Left ventricle myocardium superior (tissue), 1 donor: ENCODE measurements around the gene PODN. TPM values are rescaled to one million over a fixed set of nuclear protein-coding genes. Genes with fewer than 3 reads are reported as not detected.
A peak's percentile ranks its signal among the peaks of the same experiment; 100 is the strongest.

Experiments
- ATAC-seq: fragments of 200-7000 bp; cut with Tn5 transposase; one replicate; pipeline ENCODE4 v1.9.1; 2020; ENCODE audit warnings: mild to moderate bottlenecking, moderate library complexity
- DNase-seq: peaks from one replicate; pipeline ENCODE4 v3.0.0-alpha.2; 2020
- intact Hi-C: fragments of 100-400 bp; cut with micrococcal nuclease; formaldehyde crosslinking; loops from one replicate; pipeline ENCODE4 v1.11.0; 2022
- total RNA-seq: library from RNA; stranded (reverse); fragmentation: NEBNext Ultra II Directional; extraction: Animal tissue kit (Norgen Biotek cat#: 25700); gene quantifications from one replicate; pipeline ENCODE4 v1.2.1, GENCODE V29; 2021
- donor health status: DM: no; HTN: yes; CAD: no; lungs with severe emphysema.

The PODN gene
- total RNA-seq, 1 donor from 2014 or later: 19.4 TPM

DNA sequence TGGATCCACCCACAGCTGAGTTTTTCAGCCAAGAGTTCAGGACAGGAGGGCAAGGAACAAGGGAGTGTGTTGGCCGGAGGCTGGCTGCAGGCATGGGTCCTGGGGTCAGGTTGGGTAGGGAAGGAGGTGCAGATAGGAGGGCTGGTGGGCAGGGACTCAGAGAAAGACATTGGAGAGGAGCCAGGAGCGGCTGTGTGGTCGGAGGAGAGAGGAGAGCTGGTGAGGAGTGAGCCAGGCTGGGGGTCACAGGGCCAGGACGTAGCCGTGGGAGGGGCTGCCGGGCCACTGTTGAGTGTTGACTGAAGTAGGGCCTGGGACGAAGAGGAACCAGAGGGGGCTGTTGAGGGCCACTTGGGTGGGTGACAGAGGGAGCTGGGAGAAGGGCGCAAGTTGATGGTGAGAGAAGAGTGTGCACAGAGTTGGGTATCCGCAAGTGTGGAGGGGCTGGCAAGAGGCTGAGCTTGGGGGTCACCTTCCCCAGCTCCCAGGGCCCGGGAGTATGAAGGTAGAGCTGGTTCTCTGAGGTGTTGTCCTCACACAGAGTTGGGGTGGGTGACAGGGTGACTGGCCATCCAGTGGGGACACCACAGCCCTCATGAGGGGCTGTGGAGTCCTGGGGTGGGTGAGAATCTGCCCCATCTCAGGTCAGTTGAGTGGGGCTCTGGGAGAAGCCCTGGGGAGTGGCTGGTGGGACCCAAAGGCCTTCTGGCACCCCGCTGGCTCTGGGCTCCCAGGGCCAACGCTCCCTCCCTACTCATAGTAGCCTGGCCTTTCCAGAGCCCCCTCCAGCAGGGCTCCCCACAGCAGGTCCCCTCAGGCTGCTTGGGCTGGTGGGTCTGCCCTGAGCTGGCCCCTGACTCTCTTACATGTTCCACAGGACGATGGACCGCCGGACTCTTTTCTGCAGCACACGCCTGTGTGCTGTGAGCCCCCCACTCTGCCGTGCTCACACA lies 21.9 kb downstream of the PODN start:
- DNase-seq (peak; percentile 9), ATAC-seq (no peak)
- intact Hi-C loops: no loop called here

DNA sequence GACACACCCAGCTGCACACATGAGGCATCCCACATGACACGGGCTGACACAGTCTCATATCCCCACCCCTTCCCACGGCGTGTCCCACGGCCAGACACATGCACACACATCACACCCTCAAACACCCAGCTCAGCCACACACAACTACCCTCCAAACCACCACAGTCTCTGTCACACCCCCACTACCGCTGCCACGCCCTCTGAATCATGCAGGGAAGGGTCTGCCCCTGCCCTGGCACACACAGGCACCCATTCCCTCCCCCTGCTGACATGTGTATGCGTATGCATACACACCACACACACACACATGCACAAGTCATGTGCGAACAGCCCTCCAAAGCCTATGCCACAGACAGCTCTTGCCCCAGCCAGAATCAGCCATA lies 22.6 kb downstream of the PODN start:
- intact Hi-C loops: no loop called here
- ATAC-seq (no peak), DNase-seq (no peak)

DNA sequence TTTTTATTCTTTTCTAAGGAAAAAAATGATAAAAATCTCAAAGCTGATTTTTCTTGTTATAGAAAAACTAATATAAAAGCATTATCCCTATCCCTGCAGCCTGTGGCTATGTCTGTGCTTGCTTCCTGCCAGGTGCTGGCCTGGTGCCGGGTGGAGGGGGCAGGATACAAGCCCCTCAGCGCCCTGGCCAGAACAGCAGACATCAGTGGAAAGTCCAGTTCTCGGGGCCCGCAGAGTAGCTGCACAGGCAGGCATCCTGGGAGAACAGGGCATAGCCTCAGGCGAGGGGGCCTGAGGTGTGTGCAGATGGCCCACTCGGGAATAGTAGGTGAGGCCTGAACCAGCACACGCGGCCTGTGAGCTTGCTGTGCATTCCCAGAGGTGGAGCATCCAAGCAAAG lies 23.4 kb downstream of the PODN start:
- no peak for DNase-seq
- intact Hi-C loops: no loop called here
- ATAC-seq: no peak

DNA sequence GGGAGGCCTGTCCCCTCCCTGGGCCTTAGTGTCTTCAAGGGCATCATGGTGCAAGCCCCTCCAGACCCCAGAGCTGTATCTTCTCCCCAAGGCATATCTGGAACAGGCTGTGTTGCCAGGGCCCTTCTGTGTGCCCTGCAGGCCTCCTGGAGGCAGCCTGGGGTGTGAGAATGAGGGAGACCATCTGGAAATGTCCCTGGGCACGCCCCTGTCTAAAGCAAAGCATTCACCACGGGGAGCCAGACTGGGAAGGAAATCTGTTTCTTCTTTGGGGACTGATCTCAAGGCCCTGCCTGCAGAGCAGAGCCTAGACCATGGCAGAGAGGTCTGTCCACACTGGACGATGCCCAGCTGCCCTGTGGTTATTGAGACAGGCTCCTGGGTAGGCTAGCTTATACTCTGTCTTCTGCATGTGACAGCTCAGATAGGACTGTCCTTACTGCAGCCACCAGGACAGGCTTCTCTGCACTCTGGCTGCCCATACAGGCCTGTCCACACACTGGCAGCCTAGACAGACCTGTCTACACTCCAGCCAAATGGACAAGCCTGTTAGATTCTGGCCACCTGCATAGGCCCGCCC lies 24.6 kb downstream of the PODN start:
- no peak for DNase-seq
- intact Hi-C loops: no loop called here
- ATAC-seq: peak; percentile 16

DNA sequence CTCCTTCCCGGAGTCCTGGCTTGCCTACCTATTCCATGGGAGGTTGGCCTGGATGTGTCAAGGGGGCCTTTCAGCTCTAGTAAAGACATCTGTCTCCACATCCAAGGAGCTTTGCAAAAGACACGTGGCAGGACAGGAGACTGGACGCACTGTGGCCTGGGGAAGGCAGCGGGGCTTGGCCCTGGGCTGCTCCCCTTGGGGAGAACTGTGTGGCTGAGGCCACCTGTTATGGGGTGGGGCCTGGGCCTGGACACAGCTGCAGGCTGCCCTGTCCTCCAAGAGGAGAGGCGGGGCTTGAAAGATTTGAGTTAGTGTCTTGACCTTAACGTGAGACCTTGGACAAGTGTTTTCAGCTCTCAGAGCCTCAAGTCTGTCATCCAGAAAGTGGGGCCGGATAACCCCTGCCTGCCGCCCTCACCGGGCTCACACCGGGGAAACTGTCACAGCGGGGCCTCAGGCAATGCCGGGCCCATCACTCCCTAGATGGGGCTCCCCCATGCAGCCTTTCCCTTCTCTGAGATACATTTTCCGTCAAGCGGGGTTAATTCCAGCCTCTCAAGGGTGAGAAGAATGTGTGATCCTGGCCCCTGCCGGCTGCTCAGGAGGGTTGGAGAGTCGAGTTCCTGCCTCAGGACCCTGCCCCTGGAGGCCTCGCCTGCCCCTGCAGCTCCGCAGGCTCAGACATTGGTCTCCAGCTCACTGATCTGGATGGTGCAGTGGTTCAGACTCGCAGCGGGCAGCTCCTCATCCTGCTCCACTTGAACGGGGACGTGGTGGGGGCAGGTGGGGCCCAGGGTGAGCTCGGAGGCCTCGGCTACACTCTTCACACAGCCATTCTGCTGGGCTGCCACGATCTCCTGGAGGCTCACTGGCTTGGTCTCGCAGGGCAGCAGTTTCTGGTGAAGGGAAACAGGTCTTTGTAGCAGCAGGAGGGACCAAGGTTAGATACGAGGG lies 25.6 kb downstream of the PODN start:
- intact Hi-C loops: no loop called here
- DNase-seq (no peak), ATAC-seq (peak; percentile 33)

DNA sequence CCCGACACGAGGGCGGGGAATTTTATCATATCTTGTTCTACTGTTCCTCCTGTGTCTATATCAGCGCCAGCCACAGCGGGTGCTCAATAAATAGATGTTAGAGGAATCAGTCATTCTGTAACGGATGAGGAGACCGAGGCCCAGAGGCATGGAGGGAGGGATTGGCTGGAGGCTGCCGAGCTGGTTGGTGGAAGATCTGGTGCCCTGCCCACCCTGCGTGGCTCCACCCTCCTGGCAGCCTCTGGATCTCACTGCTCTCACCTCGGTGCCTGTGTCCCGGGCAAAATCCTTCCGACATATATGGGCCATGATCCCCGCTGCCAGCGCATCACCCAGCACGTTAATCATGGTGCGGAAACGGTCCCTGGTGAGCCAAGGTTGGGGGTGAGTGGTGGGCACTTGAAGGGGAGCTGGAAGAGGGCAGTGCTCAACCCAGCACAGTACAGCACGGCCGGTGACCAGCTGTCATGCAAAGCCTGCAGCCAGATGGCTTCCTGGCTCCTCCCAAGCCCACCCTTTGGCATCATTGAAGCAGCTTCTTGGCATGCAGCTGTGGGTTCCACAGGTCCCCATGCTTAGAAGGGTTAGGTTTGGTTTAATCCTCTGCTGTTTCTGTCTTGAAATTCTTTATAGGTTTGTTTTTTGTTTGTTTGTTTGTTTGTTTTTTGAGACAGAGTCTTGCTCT lies 26.7 kb downstream of the PODN start:
- intact Hi-C loops: no loop called here
- no peak for ATAC-seq
- DNase-seq: no peak

DNA sequence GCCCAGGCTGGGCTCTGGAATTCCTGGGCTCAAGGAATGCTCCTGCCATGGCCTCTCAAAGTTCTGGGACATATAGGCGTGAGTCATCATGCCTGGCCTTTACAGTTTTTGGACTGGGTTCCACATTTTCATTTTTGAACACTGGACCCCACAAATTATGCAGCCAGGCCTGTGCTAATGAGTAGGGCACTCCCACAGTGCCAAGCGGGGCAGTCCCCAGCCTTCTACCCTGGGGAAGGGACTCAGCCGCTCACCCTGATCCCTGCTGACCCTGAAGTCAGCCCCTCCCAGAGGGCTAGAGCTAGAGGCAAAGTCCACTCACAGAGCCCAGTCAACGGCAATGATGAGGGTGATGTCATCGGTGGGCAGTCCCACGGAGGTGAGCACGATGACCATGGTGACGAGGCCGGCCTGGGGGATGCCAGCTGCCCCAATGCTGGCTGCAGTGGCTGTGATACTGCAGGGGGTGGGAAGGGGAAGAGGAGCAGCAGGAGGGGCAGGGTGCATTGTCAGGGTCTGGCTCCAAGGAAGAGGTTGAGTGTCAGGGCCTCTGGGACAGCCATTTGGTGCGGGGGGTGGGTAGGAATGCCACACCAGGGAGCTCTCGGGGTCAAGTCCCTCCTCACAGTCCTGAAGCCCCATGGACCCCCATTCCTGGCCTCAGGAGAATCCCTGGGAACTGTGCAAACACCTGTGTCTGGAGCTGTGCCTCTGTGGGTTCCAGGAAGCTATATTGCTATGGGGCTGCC lies 27.6 kb downstream of the PODN start:
- intact Hi-C loops: no loop called here
- DNase-seq (no peak), ATAC-seq (no peak)

DNA sequence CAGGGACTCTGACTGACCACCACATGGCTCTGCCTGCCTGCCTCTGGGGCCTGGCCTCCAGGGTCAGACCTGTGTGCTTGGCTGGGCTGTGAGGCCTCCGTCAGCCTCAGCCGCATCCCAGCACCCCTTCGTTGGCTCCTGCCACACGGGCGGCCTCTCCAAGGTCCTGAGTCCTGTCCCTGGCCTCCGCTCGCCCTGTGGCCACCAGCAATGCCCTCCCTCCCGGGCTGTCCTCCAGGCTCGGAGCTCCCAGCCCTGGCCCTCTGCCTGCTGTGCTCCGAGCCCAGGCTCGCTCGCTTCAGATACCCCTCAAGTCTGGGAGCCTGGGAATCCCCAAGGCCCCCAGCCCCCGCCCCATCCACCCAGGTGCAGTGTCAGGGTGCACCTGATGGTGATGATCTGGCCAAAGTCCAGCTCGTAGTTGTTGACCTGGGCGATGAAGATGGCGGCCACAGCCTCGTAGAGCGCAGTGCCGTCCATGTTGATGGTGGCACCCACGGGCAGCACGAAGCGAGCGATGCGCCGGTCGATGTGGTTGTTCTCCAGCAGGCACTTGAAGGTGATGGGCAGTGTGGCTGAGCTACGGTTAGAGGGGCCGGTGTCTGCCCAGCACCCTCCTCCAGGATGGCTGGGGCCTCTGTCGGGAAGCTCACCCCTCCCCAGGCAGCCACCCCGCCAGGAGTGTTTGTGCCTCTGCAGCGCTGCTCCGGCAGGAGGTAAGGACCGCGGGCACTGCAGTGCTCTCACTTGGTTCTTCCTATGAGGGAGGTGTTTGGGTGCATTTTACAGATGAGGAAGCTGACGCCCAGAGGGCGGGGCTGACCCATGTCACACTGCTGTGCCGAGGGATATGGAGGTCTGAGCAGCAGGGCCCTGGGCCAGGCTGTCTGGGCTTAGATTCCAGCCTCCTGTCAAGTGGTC lies 28.5 kb downstream of the PODN start:
- DNase-seq (peak; percentile 80), ATAC-seq (peak; percentile 56)
- intact Hi-C loops: no loop called here

DNA sequence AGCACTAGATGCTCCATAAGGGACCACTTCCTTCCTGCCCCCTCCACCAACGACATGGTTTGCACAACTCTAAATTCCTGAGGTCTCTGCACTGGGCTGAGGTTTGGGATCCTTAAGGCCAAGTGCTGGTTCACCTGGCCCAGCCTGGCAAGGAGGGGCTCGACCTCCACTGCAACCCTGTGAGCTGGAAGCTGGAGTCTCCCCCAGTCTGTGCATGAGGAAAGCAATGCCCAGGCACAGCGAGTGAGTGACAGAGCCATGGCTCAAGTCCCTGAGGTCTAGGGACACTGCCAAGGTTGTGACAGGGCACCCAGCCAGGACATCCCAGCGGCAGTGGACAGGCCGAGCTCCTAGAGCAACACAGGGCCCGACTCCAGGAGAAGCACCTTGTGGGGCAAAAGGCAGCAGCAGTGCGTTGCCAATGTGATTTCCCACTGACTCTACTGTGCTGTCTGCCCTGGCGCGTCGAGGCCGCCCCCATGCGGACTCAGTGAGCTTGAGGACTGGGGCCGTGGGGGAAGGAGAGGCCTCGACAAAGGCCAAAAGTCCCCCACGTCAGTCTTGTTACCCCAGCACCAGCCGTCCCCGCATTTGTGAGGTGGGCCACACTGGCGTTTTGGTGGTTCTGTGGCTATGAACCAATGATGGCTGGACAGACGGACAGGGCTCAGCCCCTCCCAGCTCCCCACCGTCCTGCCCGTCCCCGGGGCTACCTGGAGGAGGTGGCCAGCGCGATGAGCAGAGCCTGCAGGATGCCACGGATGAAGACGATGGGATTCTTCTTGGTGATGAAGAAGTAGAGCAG lies 30.0 kb downstream of the PODN start:
- peak; percentile 89 for DNase-seq
- intact Hi-C loops: no loop called here
- peak; percentile 80 for ATAC-seq

DNA sequence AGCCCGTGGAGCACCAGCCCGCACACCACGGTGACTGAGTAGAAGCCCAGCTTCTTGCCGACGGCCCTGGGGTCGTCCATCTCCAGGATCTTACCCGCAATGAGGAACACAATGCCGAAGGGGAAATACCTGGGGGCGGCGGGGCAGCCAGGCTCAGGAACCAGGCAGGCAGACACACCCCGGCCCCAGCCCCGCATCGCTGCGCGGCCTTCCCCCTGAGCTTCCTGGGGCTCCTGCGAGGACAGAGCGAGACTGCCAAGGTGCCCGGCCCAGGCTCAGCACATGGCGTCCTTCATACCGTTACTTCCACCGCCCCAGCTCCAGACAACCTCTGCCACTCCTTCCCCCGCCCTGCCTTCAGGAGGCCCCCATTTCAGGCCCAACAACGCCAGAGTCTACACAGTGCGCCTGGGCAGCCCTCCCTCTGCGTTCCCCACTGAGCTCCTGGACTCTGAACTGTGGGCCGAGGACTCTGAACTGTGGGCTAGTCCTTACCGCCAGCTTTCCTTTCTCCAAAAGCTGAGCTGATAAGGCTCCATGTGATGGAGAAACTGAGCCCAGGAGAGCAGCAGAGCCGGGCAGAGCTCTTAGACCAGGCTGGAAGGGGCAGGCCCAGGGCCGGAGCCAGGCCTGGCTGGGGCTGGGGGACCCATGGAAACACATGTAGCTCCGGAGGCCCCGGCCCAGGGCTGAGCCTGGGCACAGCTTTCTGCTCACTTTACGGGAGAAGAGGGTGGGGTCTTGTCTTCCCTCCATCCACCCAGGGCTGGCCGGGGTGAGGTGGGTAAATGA lies 30.8 kb downstream of the PODN start:
- DNase-seq: no peak
- ATAC-seq: no peak
- intact Hi-C loops: no loop called here

DNA sequence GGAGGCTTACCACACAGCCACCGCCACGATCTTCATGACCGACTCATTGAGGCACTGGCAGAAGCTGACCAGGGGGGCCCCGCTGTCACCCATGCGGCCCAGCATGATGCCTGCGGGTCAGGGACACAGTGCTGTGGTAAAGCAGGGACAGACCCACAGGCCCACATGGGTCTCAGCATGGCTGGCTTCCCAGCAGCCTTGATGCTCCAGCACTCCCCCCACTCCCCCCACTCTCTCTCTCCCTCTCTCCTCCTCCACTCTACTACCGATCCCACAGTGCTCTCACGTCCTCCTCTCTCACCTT lies 31.4 kb downstream of the PODN start:
- ATAC-seq (no peak), DNase-seq (no peak)
- intact Hi-C loops: no loop called here

DNA sequence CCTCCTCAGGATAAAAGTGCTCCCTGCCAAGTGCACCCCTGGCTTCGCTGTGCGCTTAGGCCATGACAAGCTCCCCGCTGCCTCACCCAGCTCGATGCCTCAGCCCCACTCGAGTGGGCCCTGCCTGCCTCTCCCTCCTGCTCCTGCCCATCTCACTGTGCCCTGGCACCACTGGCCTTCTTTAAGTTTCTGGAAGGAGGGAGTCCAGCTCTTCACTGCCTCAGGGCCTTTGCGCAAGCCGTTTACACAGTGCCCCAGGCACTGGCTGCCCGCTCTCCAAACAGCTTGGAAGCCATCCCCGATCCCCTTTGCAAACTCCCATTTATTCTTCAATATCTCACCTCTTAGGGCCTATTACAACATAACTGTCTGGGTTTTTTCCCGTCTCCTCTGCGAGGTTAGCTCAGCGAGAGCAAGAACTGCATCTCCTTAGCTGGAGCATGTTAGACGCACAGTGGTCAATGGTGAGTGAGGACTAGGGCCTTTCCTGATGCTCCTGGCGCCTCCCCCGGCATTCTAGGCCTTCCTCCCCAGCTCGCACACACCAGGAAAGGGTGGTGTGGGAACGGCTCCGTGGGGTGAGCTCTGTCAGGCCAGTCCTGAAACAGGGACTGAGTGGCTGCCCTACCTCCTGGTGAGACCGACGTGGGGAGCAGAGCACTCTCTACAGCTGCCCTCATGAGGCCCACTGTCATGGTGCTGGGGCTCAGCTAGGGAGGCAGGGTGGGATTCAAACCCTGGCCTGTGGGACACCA lies 31.9 kb downstream of the PODN start:
- DNase-seq (no peak), ATAC-seq (no peak)
- intact Hi-C loops: no loop called here

DNA sequence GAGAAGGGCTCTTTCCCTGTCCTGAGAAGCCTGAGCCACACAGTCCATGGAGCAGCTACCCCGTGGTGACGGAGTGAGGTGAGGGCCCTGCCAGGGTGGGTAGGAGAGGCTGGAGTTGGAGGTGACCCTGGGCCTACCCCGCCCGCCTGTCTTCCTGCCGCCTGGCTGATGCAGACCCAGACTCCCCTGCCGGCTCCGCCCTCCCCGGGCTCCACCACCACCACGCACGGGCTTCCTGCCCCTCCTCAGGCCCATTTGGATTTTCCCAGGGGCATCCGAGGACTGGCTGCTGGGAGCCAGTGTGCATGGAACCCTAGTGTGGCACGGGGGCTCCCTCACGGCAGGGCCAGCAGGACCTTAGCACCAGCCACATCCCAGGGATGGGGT lies 32.5 kb downstream of the PODN start:
- no peak for DNase-seq
- no peak for ATAC-seq
- intact Hi-C loops: no loop called here

DNA sequence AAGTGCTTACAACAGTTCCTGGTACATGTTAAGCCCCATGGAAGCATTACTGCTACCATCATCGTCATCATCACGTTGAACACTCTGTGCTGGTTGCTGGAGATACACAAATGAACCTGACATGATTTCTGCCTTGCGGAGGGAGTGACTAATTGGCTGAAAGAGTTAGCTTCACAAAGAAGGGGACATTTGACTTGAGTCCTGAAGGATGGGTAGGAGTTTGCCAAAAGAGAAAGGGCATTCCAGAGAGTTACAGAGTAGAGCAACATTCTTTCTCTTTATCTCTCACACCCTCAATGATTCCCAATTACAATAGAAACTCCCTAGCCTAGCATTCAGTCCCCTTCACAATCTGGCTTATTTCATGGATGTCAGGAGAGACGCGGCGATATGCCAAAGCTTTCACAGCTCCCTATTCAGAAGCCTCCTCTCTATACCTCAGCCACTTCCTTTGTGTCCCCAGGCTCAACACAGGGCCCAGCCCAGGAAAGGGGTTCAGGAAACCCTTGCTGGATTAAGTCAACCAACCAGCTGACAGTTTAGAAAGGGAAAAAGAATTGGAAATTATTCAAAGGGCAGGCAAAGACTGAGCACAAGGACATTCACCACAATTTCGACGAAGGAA lies 42.4 kb downstream of the PODN start:
- DNase-seq: no peak
- intact Hi-C loops: no loop called here
- ATAC-seq: peak; percentile 17

DNA sequence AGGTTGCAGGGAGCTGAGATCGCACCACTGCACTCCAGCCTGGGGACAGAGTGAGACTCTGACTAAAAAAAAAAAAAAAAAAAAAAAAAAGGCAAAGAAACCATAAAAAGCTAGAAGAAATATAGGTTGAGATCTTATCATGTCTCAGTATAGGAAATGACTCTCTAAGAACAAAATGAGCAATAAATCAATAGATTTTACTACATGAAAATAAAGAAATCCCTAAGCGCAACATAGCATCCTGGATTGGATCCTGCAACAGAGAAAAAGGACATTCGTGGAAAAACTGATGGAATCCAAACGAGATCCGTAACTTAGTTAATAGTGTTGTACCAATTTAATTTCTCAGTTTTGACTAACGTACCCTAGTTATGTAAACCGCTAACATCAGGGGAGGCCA lies 45.1 kb downstream of the PODN start:
- ATAC-seq: no peak
- DNase-seq: no peak
- intact Hi-C loops: no loop called here
